HFF-Myc (cell line): ENCODE measurements around the gene GSTM4.

Experiments
- DNase-seq: peaks from one replicate; pipeline ENCODE4 v3.0.0-alpha.2; 2011; ENCODE audit warnings: low read depth; ENCODE audit errors: extremely low read depth
- H3K4me3 ChIP-seq: replicated peaks from 2 replicates; pipeline ENCODE4 v1.5.1; 2011; ENCODE audit warnings: low read depth, mild to moderate bottlenecking, control low read depth, low read length
- TF ChIP-seq, protein P1 (sequence below): IDR thresholded peaks from 2 replicates; pipeline ENCODE4 v1.5.1; 2012; ENCODE audit warnings: mild to moderate bottlenecking, low read depth, low read length, control low read depth; ENCODE audit errors: missing control alignments

The GSTM4 gene

DNA sequence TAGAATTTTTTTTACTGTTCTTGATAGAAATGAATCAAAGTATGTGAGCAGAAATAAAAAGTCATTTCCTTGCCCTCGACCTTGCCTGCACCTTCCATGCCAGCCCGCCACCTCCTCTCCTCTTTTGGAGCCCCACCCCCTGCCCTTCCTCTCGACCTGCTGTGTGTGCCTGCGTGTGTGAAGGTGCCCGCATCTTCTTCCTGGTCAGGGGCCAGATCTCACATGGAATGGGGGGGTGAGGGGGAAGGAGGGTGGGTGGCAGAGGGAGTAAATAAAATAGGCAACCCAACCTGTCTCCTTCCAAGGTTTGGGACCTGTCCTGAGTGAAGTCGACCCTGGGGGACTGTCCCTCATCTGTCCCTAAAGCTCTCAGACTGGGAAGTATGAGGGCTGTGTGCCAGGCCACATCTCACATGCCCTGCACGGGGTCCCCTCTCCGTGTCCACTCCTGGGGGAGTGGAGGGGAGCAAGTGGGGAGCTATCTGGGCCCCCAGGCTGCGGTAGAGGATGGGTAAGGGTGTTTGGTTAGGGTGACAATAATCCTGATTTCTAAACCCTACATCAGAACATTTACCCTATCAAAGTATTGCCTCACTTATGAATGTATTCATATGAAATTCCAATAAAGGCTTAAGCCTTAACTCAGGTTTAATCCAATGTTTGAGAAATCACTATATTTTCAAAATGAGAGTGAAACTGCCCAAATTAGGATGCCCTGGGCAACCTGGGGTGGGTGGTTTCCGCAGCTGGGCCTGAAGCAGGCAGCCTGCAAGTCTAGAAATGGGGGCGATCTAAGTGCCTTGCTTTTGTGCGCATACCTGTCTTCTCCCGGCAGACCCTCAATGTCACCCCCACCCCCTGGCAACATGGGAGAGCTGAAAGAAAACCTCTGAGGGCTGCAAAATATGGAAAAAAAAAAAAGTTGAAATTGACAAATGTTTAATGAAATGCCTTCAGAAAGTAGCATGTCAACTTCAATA, 20.8 kb upstream of the GSTM4 start:
- TF ChIP-seq, protein P1, sequence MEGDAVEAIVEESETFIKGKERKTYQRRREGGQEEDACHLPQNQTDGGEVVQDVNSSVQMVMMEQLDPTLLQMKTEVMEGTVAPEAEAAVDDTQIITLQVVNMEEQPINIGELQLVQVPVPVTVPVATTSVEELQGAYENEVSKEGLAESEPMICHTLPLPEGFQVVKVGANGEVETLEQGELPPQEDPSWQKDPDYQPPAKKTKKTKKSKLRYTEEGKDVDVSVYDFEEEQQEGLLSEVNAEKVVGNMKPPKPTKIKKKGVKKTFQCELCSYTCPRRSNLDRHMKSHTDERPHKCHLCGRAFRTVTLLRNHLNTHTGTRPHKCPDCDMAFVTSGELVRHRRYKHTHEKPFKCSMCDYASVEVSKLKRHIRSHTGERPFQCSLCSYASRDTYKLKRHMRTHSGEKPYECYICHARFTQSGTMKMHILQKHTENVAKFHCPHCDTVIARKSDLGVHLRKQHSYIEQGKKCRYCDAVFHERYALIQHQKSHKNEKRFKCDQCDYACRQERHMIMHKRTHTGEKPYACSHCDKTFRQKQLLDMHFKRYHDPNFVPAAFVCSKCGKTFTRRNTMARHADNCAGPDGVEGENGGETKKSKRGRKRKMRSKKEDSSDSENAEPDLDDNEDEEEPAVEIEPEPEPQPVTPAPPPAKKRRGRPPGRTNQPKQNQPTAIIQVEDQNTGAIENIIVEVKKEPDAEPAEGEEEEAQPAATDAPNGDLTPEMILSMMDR: no peak
- H3K4me3 ChIP-seq: no peak overlapping the region
- DNase-seq: no peak

DNA sequence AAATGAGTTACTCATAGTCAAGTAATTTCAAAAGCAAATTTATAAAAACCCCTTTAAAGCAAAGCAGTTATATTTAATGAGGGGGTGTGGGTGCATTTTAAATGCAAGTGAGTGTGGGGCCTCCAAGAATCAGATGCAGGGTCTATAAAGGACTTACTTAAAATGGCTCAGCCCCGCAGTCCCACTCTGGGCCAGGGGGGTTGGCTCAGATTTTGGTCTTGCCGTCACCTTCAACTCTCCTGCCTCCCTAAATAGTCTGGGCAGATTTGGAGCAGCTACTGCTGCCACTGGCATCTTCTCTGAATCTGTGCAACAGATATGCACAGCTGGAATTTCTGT, 20.1 kb upstream of the GSTM4 start:
- H3K4me3 ChIP-seq: no peak overlapping the region
- DNase-seq: no peak
- TF ChIP-seq, protein P1: no peak

DNA sequence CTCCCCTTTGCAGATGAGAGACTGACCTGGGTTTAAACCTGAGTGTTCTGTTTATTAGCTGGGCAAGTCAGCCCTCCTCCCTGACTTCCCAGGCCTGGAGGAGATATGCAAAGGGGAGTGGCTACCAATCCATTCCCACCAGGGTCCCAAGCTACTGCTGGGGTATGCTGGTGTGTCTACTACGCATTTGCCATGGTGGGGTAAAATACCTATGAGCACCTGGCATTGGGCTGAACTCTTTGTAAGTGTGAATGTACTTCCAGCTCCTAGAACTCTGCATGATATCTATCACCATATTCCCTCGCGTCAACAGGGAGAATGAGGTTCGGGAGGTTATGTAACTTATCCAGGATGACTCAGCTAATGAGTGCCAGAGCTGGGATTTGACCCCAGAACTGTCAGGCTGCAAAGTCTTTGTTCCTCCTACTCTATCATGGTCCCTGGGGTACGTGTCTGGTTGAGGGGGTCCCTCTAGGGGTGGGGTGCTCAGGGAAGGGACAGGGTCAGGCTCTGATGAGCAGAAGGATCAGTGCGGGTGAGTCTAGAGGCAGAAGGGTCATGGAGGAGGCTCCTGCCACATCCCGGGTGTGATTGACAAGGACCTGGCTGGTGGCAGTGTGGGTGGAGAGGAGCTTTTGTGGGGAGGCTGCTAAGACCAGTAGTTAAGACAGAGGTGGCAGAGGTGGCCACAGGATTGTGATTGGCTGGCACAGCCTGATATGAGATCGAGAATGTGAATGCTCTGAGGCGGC, 19.5 kb upstream of the GSTM4 start:
- no peak overlapping the region for H3K4me3 ChIP-seq
- no peak for DNase-seq
- TF ChIP-seq, protein P1: no peak

DNA sequence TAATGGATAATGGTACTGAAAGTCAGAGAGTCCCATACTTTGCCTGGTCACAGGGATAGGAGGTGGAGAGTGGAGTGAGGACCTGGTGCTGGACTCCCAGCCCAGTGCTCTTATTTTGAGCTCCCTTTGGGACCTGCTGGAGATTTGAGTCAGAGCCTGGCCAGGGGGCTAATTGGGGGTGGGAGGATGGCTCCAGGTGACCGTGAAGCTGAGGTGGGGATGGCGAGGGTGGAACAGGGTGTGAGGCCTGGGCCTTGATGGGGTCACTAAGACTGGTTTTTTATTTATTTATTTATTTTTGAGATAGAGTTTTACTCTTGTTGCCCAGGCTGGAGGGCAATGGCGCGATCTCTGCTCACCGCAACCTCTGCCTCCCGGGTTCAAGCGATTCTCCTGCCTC, 18.5 kb upstream of the GSTM4 start:
- DNase-seq: no peak
- TF ChIP-seq, protein P1: no peak
- no peak overlapping the region for H3K4me3 ChIP-seq

DNA sequence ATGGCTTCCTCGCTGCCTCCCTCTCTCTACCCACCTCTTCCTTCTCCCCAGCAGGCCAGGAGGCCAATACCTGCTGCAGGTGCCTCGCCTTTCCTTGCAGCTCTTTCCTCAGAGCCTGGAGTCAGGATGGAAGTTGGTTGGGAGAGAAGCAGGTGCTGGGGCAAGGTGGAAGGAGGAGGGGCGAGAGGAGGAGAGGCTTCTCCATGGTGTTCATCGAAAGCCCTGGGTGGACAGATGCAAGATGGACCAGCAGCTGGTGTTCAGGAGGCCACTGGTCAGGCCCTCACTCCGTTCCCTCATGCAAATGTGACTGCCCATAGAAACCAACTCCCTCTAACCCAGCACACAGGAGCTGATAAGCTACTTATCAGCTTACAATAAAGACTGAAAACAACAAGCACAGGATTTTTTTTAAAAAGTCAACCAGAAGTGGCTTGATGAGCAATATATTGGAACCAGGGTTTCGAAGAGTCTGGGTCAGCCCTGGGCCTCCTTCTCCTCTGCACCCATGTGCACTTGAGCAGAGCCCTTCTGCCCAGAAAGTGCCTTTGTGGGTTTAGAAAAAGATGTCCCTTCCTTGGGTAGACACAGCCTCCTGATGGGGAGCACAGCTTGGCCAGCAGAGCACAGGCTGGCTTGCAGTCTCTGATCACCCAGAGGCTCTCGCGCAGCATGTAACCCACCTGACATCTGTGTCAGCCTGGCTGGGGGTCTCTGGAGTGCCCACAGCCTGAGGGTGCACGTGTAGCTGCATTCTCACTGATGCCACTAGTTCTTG, 16.6 kb upstream of the GSTM4 start:
- DNase-seq: no peak
- TF ChIP-seq, protein P1: no peak

DNA sequence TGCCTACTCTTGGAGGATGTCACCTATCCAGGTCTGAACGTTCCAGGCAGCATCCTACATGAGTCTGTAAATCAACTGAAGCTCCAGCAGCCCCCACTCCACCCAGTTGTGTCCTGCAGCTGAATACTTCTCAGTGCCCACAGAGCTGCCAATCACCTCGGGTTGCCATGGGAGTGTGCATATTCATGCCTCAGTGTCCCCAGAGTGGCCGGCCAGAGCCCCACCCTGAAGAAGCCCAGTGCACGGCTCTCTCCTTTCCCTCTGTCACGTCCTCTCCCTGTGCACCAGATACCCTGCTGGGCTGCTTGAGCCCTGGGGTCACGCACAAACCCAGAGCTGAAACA, 16.1 kb upstream of the GSTM4 start:
- TF ChIP-seq, protein P1: no peak
- DNase-seq: no peak
- no peak overlapping the region for H3K4me3 ChIP-seq

More for the DNA sequence above, 16.6 kb upstream of the GSTM4 start:
- H3K4me3 ChIP-seq: no peak overlapping the region
